ENCODE data around the gene C2CD3. TPM values are rescaled to one million over a fixed set of nuclear protein-coding genes. Genes with fewer than 3 reads are reported as not detected.

C2CD3 gene
- total and polyA plus RNA-seq, 8 donors, result 22.8 to 34.5 (median 27.5) TPM

DNA sequence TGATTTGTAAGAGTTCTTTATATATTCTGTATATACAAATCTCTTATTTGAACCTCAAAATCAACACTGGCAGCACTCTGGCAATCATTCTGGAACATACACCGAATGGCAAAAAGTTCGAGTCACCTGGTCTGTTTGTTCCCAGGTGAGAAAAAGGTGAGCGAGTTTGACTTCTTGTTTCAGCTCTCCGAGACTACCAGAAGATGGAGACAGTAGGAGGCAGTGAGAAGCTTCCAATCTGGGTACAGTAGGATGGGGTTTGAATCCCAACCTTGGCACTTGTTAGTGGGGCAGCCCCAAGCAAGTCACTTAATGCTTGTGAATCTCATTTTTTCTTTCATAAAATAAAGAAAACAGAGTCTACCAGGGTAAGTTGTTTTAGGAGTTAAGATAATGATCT is 76.4 kb downstream of the C2CD3 start:
- Histone ChIP-seq H3K27me3 (no peaks in the 10 kb centered on the region), H3K4me3 (no peak overlapping the region), H3K27ac (no peak overlapping the region), H3K9me3 (no peaks in the 10 kb centered on the region), H3K36me3 (peaks cover 0 to 93% of the 10 kb centered on the region in 2 donors), H3K4me1 (no peaks in the 10 kb centered on the region)
- intact Hi-C loops (cut with DNase I), result no loop called here
- TF ChIP-seq, protein P1, sequence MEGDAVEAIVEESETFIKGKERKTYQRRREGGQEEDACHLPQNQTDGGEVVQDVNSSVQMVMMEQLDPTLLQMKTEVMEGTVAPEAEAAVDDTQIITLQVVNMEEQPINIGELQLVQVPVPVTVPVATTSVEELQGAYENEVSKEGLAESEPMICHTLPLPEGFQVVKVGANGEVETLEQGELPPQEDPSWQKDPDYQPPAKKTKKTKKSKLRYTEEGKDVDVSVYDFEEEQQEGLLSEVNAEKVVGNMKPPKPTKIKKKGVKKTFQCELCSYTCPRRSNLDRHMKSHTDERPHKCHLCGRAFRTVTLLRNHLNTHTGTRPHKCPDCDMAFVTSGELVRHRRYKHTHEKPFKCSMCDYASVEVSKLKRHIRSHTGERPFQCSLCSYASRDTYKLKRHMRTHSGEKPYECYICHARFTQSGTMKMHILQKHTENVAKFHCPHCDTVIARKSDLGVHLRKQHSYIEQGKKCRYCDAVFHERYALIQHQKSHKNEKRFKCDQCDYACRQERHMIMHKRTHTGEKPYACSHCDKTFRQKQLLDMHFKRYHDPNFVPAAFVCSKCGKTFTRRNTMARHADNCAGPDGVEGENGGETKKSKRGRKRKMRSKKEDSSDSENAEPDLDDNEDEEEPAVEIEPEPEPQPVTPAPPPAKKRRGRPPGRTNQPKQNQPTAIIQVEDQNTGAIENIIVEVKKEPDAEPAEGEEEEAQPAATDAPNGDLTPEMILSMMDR (IDR thresholded peaks at IDR 0.05), result no peak
- ATAC-seq, result no peak
- DNase-seq, result no peak

DNA sequence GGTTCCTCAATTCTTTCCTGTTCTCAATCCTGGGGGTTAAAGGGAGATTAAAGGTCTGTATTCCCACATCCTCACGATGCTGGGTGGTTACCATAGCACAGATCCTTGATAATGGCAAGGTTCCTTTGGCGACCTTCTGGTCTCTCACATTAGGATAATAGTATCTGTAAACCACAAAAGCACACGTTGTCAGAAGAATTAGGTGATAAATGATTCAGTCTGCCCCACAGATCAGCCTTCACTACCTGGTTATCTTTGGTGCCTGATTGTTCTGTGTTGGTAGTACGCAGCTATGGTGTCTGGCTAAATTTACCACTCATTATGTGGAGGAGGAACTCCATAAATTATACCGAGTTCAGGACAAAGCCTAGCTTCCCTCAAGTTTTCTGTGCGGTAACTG is 78.4 kb downstream of the C2CD3 start:
- no peaks in the 10 kb centered on the region for H3K4me1 ChIP-seq
- ATAC-seq (no peak), DNase-seq (no peak)
- H3K9me3 ChIP-seq, result no peaks in the 10 kb centered on the region
- H3K4me3 ChIP-seq, result no peak overlapping the region
- TF ChIP-seq, protein P1 (IDR thresholded peaks at IDR 0.05), result no peak
- H3K36me3 ChIP-seq, result peaks cover 0 to 94% of the 10 kb centered on the region in 2 donors
- H3K27me3 ChIP-seq, result no peaks in the 10 kb centered on the region
- intact Hi-C loops (cut with DNase I), result no loop called here
- H3K27ac ChIP-seq, result no peak overlapping the region

DNA sequence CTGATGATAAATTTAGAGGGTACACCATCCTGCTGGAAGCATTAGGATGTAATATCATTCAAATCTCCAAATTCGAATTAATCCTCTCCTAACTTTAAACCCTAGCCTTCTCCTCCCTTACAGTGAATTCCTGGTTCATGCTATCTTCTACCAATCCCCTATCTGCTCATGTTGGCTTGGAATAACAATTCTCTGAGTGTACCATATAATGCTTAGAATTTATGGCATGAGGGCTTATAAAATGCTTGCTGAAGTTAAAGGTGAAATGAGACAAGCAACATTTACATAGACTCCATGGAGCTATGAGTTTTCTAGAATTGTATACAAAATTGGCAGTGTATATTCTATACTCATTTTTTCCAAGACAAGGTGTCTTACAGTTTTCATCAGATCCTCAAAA is 79.3 kb downstream of the C2CD3 start:
- peaks cover 0 to 97% of the 10 kb centered on the region in 2 donors for H3K36me3 ChIP-seq
- H3K27ac ChIP-seq, result no peak overlapping the region
- no peak for DNase-seq
- no peak overlapping the region for H3K4me3 ChIP-seq
- no peaks in the 10 kb centered on the region for H3K4me1 ChIP-seq
- no peaks in the 10 kb centered on the region for H3K9me3 ChIP-seq
- TF ChIP-seq, protein P1 (IDR thresholded peaks at IDR 0.05), result no peak
- intact Hi-C loops (cut with DNase I), result no loop called here
- no peak for ATAC-seq
- H3K27me3 ChIP-seq, result no peaks in the 10 kb centered on the region

DNA sequence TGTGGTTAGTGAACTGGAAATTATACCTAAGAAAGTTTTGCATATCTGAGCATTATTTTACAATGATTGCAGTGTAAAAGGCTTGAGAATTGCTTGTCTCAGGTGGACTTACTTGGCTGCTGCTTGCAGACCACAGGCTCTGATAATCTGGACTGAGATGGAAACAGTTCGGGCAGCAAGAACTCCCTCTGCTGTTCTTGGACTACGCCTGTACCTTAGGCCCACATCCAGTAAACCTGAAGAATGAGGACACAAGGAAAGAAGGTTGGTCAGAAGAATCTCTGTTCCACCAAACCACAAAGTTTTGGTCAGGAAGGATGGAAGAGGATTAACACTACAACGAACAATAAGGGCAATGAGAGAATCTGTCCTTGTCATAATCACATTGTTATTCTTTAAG is 80.1 kb downstream of the C2CD3 start:
- TF ChIP-seq, protein P1 (IDR thresholded peaks at IDR 0.05), result no peak
- no peaks in the 10 kb centered on the region for H3K9me3 ChIP-seq
- no peaks in the 10 kb centered on the region for H3K4me1 ChIP-seq
- peaks cover 0 to 97% of the 10 kb centered on the region in 2 donors for H3K36me3 ChIP-seq
- ATAC-seq, result no peak
- intact Hi-C loops (cut with DNase I), result no loop called here
- no peak overlapping the region for H3K27ac ChIP-seq
- no peaks in the 10 kb centered on the region for H3K27me3 ChIP-seq
- H3K4me3 ChIP-seq, result no peak overlapping the region
- DNase-seq, result no peak

DNA sequence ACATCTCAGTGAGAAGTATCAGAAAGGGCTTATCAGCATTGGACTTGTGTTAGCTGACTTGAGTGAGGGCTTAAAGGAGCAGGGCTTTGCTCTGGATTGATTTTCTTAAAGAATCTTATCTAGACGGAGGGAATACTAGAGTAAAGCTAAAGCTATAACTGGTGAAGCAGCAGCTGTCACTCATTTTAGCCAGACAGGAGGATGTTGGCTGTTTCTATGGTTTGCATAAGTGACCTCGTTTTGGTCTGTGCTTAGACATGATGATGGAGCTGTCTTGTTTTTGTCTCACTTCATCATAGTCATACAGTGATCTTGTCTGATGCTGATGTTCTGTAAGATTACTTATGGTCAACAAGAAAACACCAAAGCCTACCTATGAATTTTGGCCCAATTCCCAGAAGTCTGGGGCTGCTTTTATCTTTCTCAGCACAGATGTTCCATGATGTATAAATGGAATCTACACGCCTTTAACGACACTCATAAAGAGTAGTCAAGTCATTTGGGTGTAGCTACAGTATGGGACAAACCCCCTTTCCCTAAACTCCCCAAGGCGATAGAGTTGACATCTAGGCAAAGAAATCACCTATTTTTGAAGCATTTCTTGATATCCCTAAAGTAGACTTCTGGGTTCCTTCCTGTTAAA is 84.4 kb downstream of the C2CD3 start:
- Histone ChIP-seq H3K36me3 (peaks cover 0 to 87% of the 10 kb centered on the region in 2 donors), H3K27me3 (no peaks in the 10 kb centered on the region), H3K27ac (no peak overlapping the region), H3K4me1 (no peaks in the 10 kb centered on the region), H3K4me3 (no peak overlapping the region), H3K9me3 (no peaks in the 10 kb centered on the region)
- no peak for DNase-seq
- no peak for ATAC-seq
- intact Hi-C loops (cut with DNase I), result no loop called here
- TF ChIP-seq, protein P1 (IDR thresholded peaks at IDR 0.05), result no peak

Data from left lung (tissue), 10 donors.